Cardiac fibroblast (primary cell): ENCODE data around the gene LYPD6B.

Source experiments
- DNase-seq, 2 donors: peaks; one replicate each; pipeline versions ENCODE4 v3.0.0 to v3.0.0-alpha.2; 2010; ENCODE audit warnings: low read depth in 2 of 2
- H3K4me3 ChIP-seq, 2 donors: replicated peaks in 1 of 2; 1 replicate in 1 of 2; 2 replicates in 1 of 2; pipeline ENCODE4 v1.5.1; 2011; ENCODE audit warnings: low read depth in 2 of 2, low read length in 2 of 2, mild to moderate bottlenecking in 2 of 2, moderate library complexity in 1 of 2
- CTCF ChIP-seq: IDR thresholded peaks from one replicate; pipeline ENCODE4 v1.5.1; 2011; ENCODE audit warnings: low read depth, mild to moderate bottlenecking, low read length, inconsistent platforms

LYPD6B gene

GRCh38 chr2:149218497-149218896 is 180.0 kb downstream of the LYPD6B start:
- no peak for DNase-seq

GRCh38 chr2:149219856-149220255 is 181.4 kb downstream of the LYPD6B start:
- DNase-seq = no peak
- H3K4me3 ChIP-seq = no peak overlapping the region
- no peak for TF ChIP-seq CTCF

More at GRCh38 chr2:149218497-149218896, 180.0 kb downstream of the LYPD6B start:
- no peak for TF ChIP-seq CTCF
- no peak overlapping the region for H3K4me3 ChIP-seq

- no peak for TF ChIP-seq CTCF
- no peak overlapping the region for H3K4me3 ChIP-seq
- no peak for DNase-seq
Observed at GRCh38 chr2:149221002-149221401, 182.5 kb downstream of the LYPD6B start.

- no peak for DNase-seq
- H3K4me3 ChIP-seq = no peak overlapping the region
- TF ChIP-seq CTCF = no peak
Observed at GRCh38 chr2:149221898-149222297, 183.4 kb downstream of the LYPD6B start.

GRCh38 chr2:149223472-149224095 is 185.1 kb downstream of the LYPD6B start:
- H3K4me3 ChIP-seq = no peak overlapping the region
- no peak for DNase-seq
- no peak for TF ChIP-seq CTCF

GRCh38 chr2:149224543-149224942 is 186.0 kb downstream of the LYPD6B start:
- no peak for TF ChIP-seq CTCF
- no peak overlapping the region for H3K4me3 ChIP-seq
- DNase-seq = no peak

- H3K4me3 ChIP-seq = no peak overlapping the region
- DNase-seq = no peak
- TF ChIP-seq CTCF = no peak
Observed at GRCh38 chr2:149225446-149225845, 186.9 kb downstream of the LYPD6B start.
